DOHH2 (cell line): Measurements from ENCODE around the gene SYDE1.

Experiments used
- EZH2phosphoT487 ChIP-seq: fragments of 200-600 bp; sonication (generic); IDR thresholded peaks from 2 replicates; pipeline ENCODE4 v1.6.1; 2017; ENCODE audit warnings: borderline replicate concordance, mild to moderate bottlenecking, antibody characterized with exemption, low read length, moderate library complexity, mixed read lengths
- TF ChIP-seq, protein P1 (sequence below): fragments of 200-600 bp; sonication (generic); IDR thresholded peaks from one replicate; pipeline ENCODE4 v1.5.1; 2014; ENCODE audit warnings: antibody characterized with exemption, mild to moderate bottlenecking, low read depth, low read length; ENCODE audit not compliant: poor library complexity, severe bottlenecking

DNA sequence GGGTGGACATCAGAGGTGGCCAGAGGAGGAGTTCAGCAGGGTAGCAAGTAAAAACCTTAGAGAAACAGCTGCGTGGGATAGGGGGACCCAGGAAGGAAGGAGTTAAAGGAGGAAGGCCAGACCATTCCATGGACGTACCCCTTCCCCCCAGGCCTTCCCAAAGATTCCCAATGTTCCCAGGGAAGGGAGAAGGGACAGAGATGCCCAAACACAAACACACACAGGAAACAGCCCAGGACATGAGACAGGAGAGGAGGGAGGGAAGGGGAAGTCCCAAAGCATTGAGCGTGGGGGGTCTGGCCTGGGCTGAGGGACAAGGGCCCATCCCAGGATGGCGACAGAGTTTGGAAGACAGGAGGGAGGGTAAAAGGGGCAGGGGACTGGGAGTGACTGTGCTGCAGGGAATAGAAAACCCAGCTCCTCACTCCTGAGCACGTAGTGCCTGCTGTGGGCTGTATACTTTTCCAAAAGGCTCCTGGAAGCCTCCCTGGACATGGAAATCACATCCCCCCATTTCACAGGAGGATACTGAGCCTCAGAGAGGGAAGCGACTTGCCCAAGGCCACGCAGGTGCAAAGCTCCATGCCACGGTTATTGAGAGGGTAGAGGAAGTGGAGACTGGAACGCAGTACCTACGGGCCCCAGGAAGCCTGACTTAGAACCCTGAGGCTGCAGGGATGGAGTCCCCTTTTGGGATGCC lies 1.1 kb downstream of the SYDE1 start:
- TF ChIP-seq, protein P1, sequence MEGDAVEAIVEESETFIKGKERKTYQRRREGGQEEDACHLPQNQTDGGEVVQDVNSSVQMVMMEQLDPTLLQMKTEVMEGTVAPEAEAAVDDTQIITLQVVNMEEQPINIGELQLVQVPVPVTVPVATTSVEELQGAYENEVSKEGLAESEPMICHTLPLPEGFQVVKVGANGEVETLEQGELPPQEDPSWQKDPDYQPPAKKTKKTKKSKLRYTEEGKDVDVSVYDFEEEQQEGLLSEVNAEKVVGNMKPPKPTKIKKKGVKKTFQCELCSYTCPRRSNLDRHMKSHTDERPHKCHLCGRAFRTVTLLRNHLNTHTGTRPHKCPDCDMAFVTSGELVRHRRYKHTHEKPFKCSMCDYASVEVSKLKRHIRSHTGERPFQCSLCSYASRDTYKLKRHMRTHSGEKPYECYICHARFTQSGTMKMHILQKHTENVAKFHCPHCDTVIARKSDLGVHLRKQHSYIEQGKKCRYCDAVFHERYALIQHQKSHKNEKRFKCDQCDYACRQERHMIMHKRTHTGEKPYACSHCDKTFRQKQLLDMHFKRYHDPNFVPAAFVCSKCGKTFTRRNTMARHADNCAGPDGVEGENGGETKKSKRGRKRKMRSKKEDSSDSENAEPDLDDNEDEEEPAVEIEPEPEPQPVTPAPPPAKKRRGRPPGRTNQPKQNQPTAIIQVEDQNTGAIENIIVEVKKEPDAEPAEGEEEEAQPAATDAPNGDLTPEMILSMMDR = no peak
- no peak for TF ChIP-seq EZH2phosphoT487
